NCI-H2081 (cell line): Measurements from ENCODE around the gene RALGAPB.

Experiments used
- DNase-seq, 2 experiments: peaks; one replicate each; lab custom pipeline; 2025; lab: John Stamatoyannopoulos, UW

RALGAPB gene

DNA sequence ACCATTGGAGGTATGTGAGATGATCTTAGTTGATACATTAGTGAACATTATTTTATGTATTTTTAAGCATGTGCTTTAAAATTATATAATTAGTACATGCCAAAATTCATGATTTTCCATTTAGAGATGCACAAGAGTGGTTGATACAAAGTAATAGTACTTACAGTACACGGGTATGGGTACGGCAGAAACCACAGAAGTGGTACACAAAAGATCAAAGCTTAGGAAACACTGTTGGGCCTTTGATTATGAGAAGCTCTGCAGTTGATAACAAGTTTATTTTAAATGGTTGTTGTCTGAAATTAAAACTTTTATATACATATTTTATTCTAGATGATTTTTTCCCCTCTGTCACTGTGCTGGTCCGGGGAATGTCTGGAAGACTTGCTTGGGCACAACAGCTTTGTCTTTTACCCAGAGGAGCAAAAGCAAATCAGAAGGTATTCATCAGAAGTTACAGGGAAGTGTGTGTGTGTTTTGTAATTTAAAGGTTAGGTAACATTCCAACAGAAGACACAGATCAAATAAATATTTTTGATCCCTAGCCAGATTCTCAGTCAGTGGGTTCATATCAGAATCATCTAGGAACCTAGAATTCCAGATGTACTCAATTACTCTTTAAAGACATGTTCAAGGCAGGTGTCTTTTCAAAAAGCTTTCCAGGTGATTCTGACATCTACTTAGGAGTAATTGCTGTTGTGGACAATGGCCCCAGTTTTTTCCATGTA, 75.9 kb downstream of the RALGAPB start:
- DNase-seq: no peak

DNA sequence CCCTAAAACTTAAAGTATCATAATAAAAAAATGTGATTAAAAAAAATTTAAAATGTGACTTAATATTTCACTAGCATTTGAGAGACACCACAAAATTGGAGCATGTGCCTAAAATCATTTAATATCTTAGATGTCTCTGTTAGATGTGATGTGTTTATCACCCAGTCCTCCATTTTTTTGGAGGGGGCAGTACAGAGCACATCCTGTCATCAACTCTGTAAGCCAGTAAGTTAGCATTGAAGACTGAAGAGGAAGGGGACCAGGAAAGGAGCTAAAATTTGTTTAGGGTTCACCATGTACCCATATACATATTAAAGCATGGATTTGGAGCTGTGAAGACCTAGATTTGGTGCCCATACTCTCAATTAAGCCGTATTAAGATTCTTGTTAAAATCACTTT, 77.6 kb downstream of the RALGAPB start:
- no peak for DNase-seq

DNA sequence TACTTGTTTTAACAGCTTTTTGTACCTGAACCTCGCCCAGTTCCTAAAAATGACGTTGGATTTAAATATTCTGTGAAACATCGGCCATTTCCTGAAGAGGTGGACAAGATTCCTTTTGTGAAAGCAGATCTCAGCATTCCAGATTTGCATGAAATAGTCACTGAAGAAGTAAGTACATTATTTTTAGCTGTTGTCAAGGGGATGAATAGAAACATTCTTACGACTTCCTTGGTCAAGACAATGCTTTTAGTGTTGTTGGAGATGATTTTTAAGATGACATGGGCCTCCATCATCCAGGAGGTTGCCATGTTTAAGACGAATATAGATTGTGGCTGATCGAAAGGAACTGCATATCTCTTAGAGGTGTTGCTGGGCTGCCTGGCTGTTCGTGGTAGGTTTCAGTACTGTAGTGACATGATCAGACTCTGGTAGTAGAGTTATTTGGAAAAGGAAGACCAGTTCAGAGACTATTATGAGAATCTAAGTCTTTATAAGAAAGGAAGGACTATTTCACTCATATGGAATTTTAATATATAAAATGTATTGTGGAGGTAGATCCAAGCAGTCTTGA, 78.5 kb downstream of the RALGAPB start:
- DNase-seq: no peak

DNA sequence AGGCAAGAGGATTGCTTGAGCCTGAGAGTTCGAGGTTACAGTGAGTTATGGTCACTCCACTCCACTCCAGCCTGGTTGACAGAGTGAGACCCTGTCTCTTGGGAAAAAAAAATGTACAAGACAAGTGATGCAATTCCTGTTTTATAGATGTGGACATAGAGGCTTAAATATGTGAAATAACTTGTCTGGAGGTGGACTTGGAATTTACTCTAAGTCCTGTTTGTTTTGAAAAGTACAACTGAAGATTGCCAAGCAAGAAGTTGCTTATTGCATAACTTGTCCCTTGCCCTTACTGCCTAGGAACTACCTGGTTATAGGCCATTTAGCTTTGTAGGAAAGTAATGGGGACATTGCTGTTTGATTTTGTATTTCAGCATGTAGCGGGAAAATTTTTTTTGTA, 82.3 kb downstream of the RALGAPB start:
- DNase-seq: no peak

DNA sequence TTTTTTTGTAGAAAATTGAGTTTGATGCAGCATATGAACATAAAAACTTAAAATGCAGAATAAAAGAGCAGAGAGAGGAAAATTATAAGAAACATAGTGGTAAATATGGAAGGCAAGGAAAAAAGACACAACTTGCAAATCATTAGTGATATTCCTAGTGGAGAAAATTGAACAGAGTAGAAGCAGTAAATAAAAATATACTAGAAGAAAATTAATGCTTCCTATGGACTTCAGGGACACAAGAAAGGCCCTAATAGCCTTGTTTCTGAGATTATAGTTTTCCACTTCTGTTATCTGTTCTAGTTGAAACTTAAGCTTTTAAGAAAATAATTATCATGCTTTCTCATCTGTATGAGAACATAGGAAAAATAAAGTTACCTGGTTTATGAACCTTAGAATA, 82.8 kb downstream of the RALGAPB start:
- no peak for DNase-seq

DNA sequence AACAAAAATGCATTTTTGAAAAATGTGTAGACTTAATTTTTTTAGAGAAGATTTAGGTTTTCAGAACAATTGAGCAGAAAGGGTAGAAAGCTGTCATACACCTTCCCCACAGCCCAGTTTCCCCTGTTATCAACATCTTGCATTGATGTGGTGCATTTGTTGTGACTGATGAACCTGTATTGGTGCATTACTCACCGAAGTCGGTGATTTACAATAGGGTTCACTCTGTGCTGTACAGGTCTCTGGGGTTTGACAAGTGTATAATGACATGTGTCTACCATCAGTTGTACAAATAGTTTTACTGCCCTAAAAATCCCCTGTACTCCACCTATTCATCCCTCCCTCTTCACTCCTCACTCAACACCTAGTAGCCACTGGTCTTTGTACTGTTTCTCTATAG, 84.5 kb downstream of the RALGAPB start:
- DNase-seq: no peak

DNA sequence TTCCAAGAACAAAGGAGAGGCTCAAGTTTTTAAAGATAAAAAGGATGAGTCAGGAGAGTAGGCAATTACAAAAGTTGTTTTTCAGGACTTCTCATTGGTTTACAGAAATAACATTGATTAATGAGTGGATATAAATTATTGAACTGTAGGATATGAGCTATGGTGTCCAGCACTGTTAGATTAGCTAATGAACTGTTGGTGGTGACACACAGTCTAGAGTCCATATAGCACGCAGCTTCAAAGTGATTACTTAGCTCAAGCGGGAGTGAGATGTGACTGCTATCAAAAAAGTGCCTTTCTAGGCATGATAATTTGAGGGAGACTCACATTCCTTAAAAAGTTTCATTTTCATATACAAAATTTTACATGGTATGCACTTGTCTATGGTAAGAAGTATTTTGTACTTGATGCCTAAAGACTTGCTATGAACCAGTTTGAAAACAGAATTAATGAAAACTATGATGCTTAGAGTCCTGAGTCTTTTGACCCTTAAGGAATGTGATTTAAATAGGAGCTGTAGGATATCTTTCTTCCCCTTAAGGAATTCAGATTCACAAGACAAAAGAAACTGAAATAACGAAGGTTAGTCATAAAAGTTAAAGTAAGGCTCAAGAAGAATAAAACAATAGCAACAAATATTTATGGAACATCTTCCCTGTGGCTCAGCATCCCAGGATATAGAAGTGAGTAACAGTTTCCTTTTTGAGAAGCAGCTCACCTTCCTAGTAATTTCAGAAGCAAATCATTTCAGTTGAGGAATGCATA, 86.1 kb downstream of the RALGAPB start:
- no peak for DNase-seq

DNA sequence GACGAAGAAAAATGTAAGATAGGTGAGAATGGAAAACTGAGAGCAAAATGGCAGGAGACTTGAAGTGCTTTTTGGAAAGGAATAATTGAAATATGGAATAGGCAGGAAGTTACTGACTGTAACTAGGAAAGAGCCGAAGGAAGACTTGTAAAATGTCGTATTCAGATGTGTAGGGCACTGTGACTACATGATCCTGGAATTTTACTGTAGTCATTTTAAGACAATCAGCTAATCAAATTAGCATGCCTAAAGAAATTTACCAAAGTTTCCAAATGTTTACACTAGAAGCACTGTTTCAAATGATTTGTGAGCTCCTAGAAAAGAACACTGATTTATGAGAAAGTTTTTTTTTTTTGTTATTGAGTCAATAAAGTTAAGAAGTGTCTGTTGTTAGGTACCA, 87.1 kb downstream of the RALGAPB start:
- DNase-seq: no peak

DNA sequence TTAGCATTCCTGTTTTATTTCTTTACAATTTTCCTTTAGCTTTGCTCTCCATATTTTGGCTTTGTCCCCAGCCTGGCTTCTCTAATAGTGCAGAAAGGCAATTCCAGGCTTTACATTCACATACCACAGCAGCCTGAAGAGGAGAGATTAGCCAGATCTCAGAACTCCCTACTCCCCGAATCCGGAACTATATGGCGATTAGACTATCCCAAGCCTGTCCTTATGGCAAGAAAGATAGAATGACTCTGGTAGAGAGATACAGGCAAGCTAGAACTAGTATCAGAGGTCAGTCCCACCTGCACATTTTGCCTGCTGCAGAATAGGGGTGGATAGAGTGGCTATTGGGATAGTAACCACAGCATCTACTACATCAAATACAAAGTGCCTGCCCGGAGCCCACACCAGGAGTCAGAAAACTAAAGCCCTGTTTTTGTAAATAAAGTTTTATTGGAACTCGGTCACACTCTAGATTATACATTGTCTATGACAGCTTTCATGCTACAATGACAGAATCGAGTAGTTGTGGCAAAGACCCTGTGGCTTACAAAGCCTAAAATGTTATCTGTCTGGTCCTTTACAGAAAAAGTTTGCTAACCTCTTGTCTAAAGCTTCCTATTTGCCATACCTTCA, 91.3 kb downstream of the RALGAPB start:
- DNase-seq: no peak

DNA sequence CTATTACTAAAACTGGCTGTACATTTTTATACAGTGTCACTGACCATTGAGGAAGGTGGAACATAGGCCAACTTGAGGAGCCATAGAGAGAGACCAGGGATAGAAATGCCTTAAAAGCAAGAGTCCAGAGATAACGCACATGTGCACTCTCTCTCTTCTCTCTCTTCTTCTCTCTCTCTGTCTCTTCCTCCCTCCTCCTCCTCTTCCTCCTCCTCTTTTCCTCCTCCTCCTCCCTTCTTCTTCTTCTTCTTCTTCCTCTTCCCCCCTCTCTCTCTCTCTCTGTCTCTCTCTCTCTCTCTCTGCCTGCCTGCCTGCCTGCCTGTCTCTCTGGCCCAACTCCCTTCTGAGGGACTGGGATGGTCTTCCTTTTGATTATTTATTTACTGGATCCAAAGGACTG, 92.0 kb downstream of the RALGAPB start:
- no peak for DNase-seq

DNA sequence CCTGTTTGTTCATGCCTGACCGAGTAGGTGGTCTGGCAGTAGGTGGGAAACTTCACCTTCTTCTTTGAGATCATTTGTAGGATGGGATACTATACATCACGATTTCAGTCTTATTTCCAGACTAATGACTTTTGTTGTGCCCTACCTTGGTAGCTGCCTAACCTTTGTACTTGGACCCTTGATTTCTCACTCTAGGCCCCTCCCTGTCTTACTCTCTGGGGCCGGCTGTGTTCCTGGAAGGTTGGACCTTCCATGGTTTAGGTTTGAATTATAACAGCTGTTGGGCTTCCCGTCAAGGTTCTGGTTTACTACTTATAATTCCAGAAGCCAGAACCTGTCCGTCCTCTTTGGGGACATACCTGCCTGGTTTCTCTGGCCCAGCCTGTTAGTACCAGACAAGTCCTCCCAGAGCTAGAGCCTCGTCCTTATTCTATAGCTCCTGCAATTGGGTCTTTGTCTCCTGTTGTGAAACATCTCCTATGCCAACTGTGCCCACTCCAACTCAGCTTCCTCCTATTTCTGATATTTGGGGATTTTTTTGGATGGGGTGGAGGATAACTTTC, 93.5 kb downstream of the RALGAPB start:
- no peak for DNase-seq

DNA sequence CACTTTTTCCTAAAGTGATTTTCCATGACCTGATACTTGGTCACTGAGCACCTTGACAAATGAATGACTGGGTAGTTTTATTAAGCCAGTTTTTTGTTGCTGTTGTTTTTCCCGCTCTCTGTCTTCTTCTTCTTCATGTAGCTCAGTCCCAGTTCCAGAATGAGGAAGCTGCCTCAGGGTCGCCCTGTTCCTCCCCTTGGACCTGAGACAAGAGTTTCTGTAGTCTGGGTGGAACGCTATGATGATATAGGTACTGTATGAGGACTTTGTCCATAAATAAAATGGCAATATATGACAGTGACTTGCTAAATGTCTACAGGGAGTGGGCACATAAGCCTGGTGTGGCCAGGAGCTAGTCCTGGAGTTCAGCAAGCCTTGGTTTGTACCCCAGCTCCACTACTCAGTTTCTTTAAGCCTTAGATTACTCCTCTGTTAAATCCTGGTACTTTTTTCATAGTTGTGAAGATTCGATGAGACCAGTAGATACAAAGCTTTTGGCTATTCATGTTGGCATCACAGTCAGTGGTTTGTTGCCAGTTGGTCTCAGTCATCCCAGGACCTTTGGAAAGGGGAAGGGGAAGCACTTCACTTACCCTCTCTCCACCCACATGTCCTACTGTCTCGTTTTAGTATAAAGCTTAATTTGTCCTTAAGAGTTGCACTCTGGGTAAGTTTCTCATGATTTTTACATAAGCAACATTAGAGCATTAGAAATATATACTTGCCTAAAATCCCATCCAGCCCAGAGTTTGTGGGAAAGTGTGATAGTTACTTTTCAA, 97.3 kb downstream of the RALGAPB start:
- DNase-seq: no peak

DNA sequence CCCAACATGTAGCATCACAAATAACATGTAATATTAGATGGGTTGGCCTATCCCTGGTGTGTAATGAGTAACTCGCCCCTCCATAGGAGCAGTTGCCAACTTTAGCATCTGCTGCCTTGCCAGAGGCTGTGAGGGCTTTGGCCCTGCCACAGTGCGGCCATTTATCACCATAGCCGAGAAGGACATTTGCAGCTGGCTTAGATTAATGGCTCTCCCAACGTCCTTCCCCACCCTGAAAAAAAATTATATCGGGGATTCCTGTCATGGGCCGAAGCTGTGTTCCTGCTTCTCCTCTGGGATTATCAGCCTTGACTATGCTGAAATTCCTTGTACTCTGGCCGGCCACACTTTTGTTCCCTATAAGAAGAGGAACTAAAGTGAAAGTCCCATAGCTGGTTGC, 100.8 kb downstream of the RALGAPB start:
- no peak for DNase-seq

DNA sequence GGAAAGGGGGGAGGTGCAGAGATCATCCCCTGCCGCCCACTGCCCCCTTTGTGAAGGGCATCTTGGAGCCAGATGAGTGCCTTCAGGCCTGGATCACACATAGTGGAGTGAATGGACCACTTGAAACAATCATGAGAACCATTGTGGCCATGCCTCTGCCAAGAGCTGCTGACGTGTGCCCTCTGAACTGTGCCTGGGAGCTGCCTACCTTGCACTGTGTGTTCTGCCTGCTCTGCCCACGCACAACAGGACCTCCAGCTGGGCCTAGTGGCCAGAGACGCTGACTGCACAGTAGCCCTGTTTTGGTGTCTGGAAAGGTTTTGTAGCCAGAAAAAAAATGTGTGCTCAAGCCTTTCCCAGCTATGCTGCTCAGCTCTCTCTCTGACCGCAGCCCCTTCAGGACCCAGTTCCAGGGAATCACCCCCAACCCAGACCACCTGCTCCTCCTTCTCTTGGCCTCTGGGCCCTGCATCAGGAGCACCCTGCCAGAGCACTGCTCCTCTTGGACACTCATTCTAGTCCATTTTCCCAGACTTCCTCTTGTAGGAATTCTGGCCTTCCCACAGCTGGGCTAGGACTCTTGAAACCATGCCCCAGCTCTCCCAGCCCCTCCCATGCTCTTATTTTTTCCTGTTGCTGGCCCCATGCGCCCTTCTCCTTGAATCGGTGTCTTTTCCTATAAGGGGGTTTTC, 106.7 kb downstream of the RALGAPB start:
- no peak for DNase-seq

DNA sequence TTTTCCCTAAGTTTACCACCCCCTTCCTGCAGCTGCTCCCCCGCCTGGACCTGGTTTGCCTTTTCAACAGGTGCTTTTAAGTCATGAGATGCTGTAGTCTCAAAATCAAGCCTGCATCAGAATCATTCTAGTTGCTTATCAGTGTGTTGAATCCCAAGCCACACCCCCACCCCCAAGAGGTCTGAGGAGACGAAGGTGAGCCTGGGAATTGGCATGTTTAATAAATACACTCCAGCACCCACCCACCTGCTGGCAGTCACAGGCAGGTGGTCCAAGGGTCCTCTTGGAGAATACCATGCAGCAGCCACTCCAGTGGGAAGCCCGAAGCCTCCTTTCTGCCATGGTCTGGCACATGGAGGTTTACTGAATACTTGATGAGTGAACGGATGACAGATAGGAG, 107.3 kb downstream of the RALGAPB start:
- DNase-seq: no peak

DNA sequence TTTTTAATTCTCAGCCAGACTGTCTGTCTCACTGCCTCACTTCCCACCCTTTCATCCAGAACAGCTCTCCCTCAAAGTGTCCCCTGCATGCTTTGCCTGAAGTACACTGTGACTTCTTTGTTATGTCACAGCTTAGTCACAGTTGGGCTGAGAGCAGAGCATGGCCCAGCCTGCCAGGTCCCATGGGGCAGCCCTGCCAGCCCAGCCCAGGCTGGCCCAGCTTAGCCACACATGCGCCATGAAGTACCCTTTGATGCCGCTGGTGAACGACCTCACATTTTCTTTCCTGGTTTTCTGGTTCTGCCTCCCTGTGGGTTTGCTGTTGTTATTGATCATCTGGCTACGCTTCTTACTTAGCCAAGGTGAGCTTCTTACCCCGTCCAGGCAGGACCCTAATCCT, 108.4 kb downstream of the RALGAPB start, which contains the start of gene ADIG:
Gene ADIG, plus strand, starts transcription at position 185 of the 400 bp plus-strand sequence. Its CDS starts 54 bp downstream, at position 239.
- no peak for DNase-seq

DNA sequence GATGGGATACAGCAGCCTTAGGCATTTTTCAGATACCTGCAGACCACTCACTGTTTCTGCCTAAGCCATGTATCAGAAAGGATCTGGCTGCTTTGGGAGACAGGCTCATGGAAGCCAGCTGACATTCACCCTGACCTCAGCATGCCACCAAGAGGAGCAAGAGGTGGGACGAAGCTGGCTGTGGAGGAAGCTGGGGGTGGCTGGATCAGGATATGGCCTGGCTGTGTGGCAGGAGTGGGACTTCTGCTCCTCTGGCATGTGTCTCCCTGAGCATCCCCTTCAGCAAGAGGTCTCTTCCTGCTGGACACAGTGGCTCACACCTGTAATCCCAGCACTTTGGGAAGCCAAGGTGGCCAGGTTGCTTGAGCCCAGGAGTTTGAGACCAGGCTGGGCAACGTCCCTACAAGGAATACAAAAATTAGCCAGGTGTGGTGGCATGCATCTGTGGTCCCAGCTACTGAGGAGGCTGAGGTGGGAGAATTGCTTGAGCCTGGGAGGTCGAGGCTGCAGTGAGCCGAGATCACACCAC, 109.3 kb downstream of the RALGAPB start:
- no peak for DNase-seq

DNA sequence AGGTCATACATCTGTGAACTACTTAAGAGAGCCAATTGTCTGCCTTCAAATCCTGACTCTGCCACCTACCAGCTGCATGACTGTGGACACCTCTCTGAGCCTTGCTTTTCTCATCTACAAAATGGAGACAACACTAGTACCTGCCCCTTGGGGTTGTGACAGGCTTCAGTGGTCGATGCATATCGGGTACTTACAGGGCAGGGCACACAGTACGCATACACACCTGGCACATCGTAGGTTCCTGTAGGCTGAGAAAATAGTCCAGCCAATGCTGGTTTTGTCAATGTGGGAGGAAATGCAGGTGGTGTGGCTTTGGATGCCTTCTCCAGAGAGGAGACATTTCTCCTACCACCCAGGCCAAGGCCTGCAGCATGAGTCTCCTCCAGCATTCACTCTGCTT, 110.7 kb downstream of the RALGAPB start:
- DNase-seq: no peak

DNA sequence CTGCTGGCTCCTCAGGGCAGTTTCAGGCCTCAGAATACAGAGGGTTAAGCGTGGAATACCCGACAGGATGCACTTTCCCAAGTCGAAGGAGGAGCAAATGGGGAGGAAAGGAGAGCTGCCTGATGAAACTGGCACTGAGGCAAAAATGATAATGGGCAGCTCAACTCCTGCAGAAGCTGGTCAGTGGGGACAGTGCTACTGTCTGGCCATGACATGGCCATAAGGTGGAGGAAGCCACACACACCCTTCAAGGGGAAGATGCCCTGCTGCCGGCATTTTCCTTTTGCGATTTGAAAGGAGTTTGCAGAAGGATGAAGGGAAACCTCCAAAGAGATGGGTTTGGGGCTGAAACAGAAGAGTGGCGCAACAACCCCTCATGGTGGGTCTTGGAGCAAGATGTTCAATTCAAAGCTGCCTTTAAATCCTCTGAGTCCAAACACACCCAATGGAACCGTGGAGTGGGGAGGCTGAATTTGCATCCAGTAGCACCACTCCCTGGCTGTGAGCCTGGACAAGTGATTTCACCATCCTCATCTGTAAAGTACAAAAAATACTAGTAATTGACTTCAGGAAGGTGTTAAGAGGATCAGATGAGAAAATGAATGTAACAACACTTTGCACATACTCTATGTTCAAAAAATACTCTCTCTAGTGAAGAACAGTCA, 111.6 kb downstream of the RALGAPB start:
- DNase-seq: no peak
